Measurements from ENCODE around the gene AQP9. TPM values are rescaled to one million over a fixed set of nuclear protein-coding genes. Genes with fewer than 3 reads are reported as not detected.
"Not testable (repeated sequence)": the region's sequence is repeated elsewhere in the genome, so short reads cannot be mapped to it uniquely, and the experiment has no call there.

Gene AQP9
- total RNA-seq, 1 donor from 2014 or later = not detected

- Mint-ChIP-seq H3K9me3 (peaks cover 3% of the 10 kb centered on the region), H3K27ac (ENCODE audit: unreplicated experiment) (no peak overlapping the region), H3K27me3 (ENCODE audit: low read depth) (peaks cover 3% of the 10 kb centered on the region), H3K4me1 (no peaks in the 10 kb centered on the region), H3K36me3 (ENCODE audit: low read depth) (no peaks in the 10 kb centered on the region), H3K4me3 (no peak overlapping the region)
- DNase-seq (ENCODE audit: low read depth, low spot score) = no peak
- TF ChIP-seq CTCF (conservative IDR thresholded peaks at IDR 0.05) = no peak
Measured at GRCh38 chr15:58109419-58109818, 28.8 kb upstream of the AQP9 start.

GRCh38 chr15:58110999-58111717 lies 27.0 kb upstream of the AQP9 start:
- H3K9me3 Mint-ChIP-seq = peaks cover 3% of the 10 kb centered on the region
- no peaks in the 10 kb centered on the region for H3K4me1 Mint-ChIP-seq
- peaks cover 10% of the 10 kb centered on the region for H3K27me3 Mint-ChIP-seq (ENCODE audit: low read depth)
- no peak overlapping the region for H3K4me3 Mint-ChIP-seq
- TF ChIP-seq CTCF (conservative IDR thresholded peaks at IDR 0.05) = no peak
- no peaks in the 10 kb centered on the region for H3K36me3 Mint-ChIP-seq (ENCODE audit: low read depth)
- no peak for DNase-seq (ENCODE audit: low read depth, low spot score)
- no peak overlapping the region for H3K27ac Mint-ChIP-seq (ENCODE audit: unreplicated experiment)

- no peak for TF ChIP-seq CTCF (conservative IDR thresholded peaks at IDR 0.05)
- no peaks in the 10 kb centered on the region for H3K4me1 Mint-ChIP-seq
Measured at GRCh38 chr15:58111718-58112104, 26.5 kb upstream of the AQP9 start.

GRCh38 chr15:58113358-58113757 lies 24.8 kb upstream of the AQP9 start:
- not testable (repeated sequence) for DNase-seq (ENCODE audit: low read depth, low spot score); H3K4me1 Mint-ChIP-seq; H3K36me3 Mint-ChIP-seq (ENCODE audit: low read depth); H3K4me3 Mint-ChIP-seq; H3K27ac Mint-ChIP-seq (ENCODE audit: unreplicated experiment); H3K9me3 Mint-ChIP-seq
- peaks cover 10% of the 10 kb centered on the region for H3K27me3 Mint-ChIP-seq (ENCODE audit: low read depth)

More at GRCh38 chr15:58111718-58112104, 26.5 kb upstream of the AQP9 start:
- no peak overlapping the region for H3K27ac Mint-ChIP-seq (ENCODE audit: unreplicated experiment)
- DNase-seq (ENCODE audit: low read depth, low spot score) = no peak
- H3K36me3 Mint-ChIP-seq (ENCODE audit: low read depth) = no peaks in the 10 kb centered on the region
- H3K27me3 Mint-ChIP-seq (ENCODE audit: low read depth) = peaks cover 10% of the 10 kb centered on the region
- no peak overlapping the region for H3K4me3 Mint-ChIP-seq
- H3K9me3 Mint-ChIP-seq = peaks cover 3% of the 10 kb centered on the region

- no peak for DNase-seq (ENCODE audit: low read depth, low spot score)
- Mint-ChIP-seq H3K27me3 (ENCODE audit: low read depth) (peaks cover 10% of the 10 kb centered on the region), H3K9me3 (peaks cover 3% of the 10 kb centered on the region), H3K36me3 (ENCODE audit: low read depth) (no peaks in the 10 kb centered on the region), H3K4me1 (no peaks in the 10 kb centered on the region), H3K4me3 (no peak overlapping the region), H3K27ac (ENCODE audit: unreplicated experiment) (no peak overlapping the region)
- no peak for TF ChIP-seq CTCF (conservative IDR thresholded peaks at IDR 0.05)
Measured at GRCh38 chr15:58114388-58114787, 23.8 kb upstream of the AQP9 start.

GRCh38 chr15:58114812-58115211 lies 23.4 kb upstream of the AQP9 start:
- H3K9me3 Mint-ChIP-seq = peaks cover 3% of the 10 kb centered on the region
- peaks cover 10% of the 10 kb centered on the region for H3K27me3 Mint-ChIP-seq (ENCODE audit: low read depth)
- H3K27ac Mint-ChIP-seq (ENCODE audit: unreplicated experiment) = no peak overlapping the region
- no peak overlapping the region for H3K4me3 Mint-ChIP-seq
- H3K4me1 Mint-ChIP-seq = no peaks in the 10 kb centered on the region
- H3K36me3 Mint-ChIP-seq (ENCODE audit: low read depth) = no peaks in the 10 kb centered on the region
- TF ChIP-seq CTCF (conservative IDR thresholded peaks at IDR 0.05) = no peak
- no peak for DNase-seq (ENCODE audit: low read depth, low spot score)
